ENCODE measurements around the gene FAM110A. TPM values are rescaled to one million over a fixed set of nuclear protein-coding genes. Genes with fewer than 3 reads are reported as not detected.
"Not testable (repeated sequence)": the region's sequence is repeated elsewhere in the genome, so short reads cannot be mapped to it uniquely, and the experiment has no call there.

The FAM110A gene
- total RNA-seq, 2 experiments from 2014 or later, result 16.2 to 28.2 TPM

DNA sequence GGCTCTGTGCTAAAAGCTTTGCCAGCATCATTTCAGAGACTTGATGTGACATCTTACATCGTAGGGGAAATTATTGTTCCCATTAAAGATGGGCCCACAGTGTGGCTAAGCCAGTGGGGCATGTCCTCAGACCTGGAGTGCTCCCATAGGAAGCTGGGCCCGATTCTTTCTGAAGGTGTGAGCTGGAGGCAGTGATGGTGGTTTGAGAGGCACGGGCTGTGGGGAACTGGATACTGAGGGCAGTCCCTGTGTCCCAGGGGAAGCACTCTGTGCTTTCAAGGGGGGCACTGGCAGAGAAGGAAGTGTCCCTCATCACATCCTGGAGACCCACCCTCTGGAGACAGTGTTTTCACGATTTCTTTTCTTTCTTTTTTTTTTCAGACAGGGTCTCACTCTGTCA, 8.6 kb upstream of the FAM110A start:
- intact Hi-C loops (cut with micrococcal nuclease; ENCODE audit: unreplicated experiment), result no loop called here
- CTCF ChIA-PET (ENCODE audit: unreplicated experiment), result interaction anchor here (0.7 kb wide), 1 partner anchor 9 kb away, joined by 3 read pairs; the partner anchor contains the start of gene FAM110A
- no peaks in the 10 kb centered on the region for H3K36me3 ChIP-seq (ENCODE audit: insufficient read depth, low read length)
- no peaks in the 10 kb centered on the region for H3K9me2 ChIP-seq (ENCODE audit: insufficient read depth, low read length)
- peaks cover 10% of the 10 kb centered on the region for H3K4me1 ChIP-seq (ENCODE audit: insufficient read depth, low read length, poor library complexity, severe bottlenecking)
- no peak for TF ChIP-seq EZH2phosphoT487 (IDR thresholded peaks at IDR 0.05; ENCODE audit: borderline replicate concordance, low read depth, low read length)
- TF ChIP-seq, protein P1, sequence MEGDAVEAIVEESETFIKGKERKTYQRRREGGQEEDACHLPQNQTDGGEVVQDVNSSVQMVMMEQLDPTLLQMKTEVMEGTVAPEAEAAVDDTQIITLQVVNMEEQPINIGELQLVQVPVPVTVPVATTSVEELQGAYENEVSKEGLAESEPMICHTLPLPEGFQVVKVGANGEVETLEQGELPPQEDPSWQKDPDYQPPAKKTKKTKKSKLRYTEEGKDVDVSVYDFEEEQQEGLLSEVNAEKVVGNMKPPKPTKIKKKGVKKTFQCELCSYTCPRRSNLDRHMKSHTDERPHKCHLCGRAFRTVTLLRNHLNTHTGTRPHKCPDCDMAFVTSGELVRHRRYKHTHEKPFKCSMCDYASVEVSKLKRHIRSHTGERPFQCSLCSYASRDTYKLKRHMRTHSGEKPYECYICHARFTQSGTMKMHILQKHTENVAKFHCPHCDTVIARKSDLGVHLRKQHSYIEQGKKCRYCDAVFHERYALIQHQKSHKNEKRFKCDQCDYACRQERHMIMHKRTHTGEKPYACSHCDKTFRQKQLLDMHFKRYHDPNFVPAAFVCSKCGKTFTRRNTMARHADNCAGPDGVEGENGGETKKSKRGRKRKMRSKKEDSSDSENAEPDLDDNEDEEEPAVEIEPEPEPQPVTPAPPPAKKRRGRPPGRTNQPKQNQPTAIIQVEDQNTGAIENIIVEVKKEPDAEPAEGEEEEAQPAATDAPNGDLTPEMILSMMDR (conservative IDR thresholded peaks at IDR 0.05; ENCODE audit: low read length), result no peak
- POLR2A ChIA-PET, result interaction anchor here (1.0 kb wide), 1 partner anchor 30 kb away, joined by 3 read pairs; no protein-coding TSS in a partner anchor
- H3K4me3 ChIP-seq (ENCODE audit: low read depth, low read length, poor library complexity, severe bottlenecking), result no peak overlapping the region
- no TSS peak for BruUV-seq (replicated peaks)
- no peaks in the 10 kb centered on the region for H3K79me2 ChIP-seq (ENCODE audit: insufficient read depth, low read depth, low read length)
- H3K4me2 ChIP-seq (ENCODE audit: low read length), result no peak overlapping the region
- H3K27ac ChIP-seq (ENCODE audit: low read depth, low read length, poor library complexity, severe bottlenecking), result no peak overlapping the region
- H4K20me1 ChIP-seq (ENCODE audit: insufficient read depth, low read length), result no peaks in the 10 kb centered on the region
- no peaks in the 10 kb centered on the region for H3K9me3 ChIP-seq (ENCODE audit: low read length)
- no peak for DNase-seq (ENCODE audit: low spot score)
- no peak overlapping the region for H2AFZ ChIP-seq (ENCODE audit: low read length)

DNA sequence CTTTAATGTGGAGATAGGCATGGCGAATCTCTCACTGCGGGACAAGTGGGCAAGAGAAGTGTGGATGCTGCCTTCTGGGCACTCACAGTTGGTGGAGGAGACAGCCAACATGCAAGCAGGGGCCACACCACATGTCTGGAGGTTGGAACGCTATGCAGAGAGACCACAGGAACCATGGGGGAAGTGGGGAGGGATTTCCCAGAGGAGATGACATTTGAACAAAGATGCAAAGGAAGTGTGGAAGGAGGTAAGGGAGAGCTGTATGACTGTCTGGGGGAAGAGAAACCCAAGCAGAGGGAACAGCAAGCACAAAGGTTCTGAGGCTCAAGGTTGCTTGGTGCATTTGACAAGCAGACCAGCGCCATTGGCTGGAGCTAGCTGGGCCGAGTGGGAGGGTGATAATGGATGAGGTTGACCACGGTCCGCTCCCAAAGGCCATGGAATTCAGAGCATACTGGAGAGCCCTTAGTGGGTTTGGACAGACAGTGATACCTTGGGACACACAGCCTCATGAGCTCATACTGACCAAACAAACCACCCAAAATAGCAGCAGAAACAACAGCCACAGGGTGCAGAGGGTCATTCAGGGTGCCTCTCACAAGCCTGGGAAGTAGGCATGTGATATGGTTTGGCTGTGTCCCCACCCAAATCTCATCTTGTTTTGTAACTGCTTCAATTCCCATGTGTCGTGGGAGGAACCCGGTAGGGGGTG, 7.6 kb upstream of the FAM110A start:
- Histone ChIP-seq H3K9me2 (ENCODE audit: insufficient read depth, low read length) (no peaks in the 10 kb centered on the region), H3K36me3 (ENCODE audit: insufficient read depth, low read length) (no peaks in the 10 kb centered on the region), H4K20me1 (ENCODE audit: insufficient read depth, low read length) (no peaks in the 10 kb centered on the region), H3K4me3 (ENCODE audit: low read depth, low read length, poor library complexity, severe bottlenecking) (no peak overlapping the region), H3K27ac (ENCODE audit: low read depth, low read length, poor library complexity, severe bottlenecking) (no peak overlapping the region), H3K4me2 (ENCODE audit: low read length) (no peak overlapping the region), H3K9me3 (ENCODE audit: low read length) (no peaks in the 10 kb centered on the region), H3K4me1 (ENCODE audit: insufficient read depth, low read length, poor library complexity, severe bottlenecking) (peaks cover 10% of the 10 kb centered on the region), H3K79me2 (ENCODE audit: insufficient read depth, low read depth, low read length) (no peaks in the 10 kb centered on the region), H2AFZ (ENCODE audit: low read length) (no peak overlapping the region)
- ChIA-PET CTCF (ENCODE audit: unreplicated experiment) (interaction anchor here (0.6 kb wide), 1 partner anchor 221 kb away, joined by 3 read pairs; no protein-coding TSS in a partner anchor), POLR2A (interaction anchor here (0.6 kb wide), 1 partner anchor 32 kb away, joined by 3 read pairs; no protein-coding TSS in a partner anchor)
- intact Hi-C loops (cut with micrococcal nuclease; ENCODE audit: unreplicated experiment), result no loop called here
- no peak for DNase-seq (ENCODE audit: low spot score)
- BruUV-seq (replicated peaks), result no TSS peak
- TF ChIP-seq, protein P1 (conservative IDR thresholded peaks at IDR 0.05; ENCODE audit: low read length), result no peak
- TF ChIP-seq EZH2phosphoT487 (IDR thresholded peaks at IDR 0.05; ENCODE audit: borderline replicate concordance, low read depth, low read length), result no peak

DNA sequence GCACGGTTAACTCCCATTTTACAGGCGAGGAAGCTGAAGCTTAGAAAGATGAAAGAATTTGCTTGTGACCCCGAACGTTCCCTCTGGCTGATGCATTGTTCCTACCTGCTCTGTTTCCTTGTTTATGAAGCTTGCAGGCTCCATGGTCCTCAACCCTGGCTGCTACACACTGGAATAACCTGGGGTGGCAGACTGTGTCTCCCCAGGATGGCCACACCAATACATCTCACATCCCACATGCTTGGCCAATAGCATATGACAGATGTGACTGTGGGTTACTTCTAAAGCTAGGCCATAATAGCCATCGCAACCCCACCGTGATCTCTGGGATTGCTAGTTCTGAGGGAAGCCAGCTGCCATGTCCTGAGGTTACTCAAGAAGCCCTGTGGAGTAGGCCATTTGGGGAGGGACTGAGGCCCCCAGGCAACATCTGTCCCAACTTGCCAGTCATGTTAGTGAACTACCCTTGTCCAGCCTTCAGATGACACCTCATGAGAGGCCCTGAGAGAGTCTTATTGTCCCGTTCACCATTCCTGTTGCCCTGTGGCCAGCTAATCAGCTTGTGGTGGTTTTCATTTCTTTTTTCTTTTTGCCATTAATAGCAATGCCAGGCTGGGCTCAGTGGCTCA, 6.7 kb upstream of the FAM110A start:
- ChIA-PET CTCF (ENCODE audit: unreplicated experiment) (no interaction called here), POLR2A (no interaction called here)
- peaks cover 10% of the 10 kb centered on the region for H3K4me1 ChIP-seq (ENCODE audit: insufficient read depth, low read length, poor library complexity, severe bottlenecking)
- H3K4me2 ChIP-seq (ENCODE audit: low read length), result no peak overlapping the region
- intact Hi-C loops (cut with micrococcal nuclease; ENCODE audit: unreplicated experiment), result no loop called here
- H2AFZ ChIP-seq (ENCODE audit: low read length), result no peak overlapping the region
- DNase-seq (ENCODE audit: low spot score), result no peak
- no peak overlapping the region for H3K4me3 ChIP-seq (ENCODE audit: low read depth, low read length, poor library complexity, severe bottlenecking)
- no peak for TF ChIP-seq EZH2phosphoT487 (IDR thresholded peaks at IDR 0.05; ENCODE audit: borderline replicate concordance, low read depth, low read length)
- TF ChIP-seq, protein P1 (conservative IDR thresholded peaks at IDR 0.05; ENCODE audit: low read length), result no peak
- H3K9me3 ChIP-seq (ENCODE audit: low read length), result no peaks in the 10 kb centered on the region
- no peak overlapping the region for H3K27ac ChIP-seq (ENCODE audit: low read depth, low read length, poor library complexity, severe bottlenecking)
- no peaks in the 10 kb centered on the region for H3K36me3 ChIP-seq (ENCODE audit: insufficient read depth, low read length)
- H3K79me2 ChIP-seq (ENCODE audit: insufficient read depth, low read depth, low read length), result no peaks in the 10 kb centered on the region
- BruUV-seq (replicated peaks), result no TSS peak
- no peaks in the 10 kb centered on the region for H3K9me2 ChIP-seq (ENCODE audit: insufficient read depth, low read length)
- H4K20me1 ChIP-seq (ENCODE audit: insufficient read depth, low read length), result no peaks in the 10 kb centered on the region

DNA sequence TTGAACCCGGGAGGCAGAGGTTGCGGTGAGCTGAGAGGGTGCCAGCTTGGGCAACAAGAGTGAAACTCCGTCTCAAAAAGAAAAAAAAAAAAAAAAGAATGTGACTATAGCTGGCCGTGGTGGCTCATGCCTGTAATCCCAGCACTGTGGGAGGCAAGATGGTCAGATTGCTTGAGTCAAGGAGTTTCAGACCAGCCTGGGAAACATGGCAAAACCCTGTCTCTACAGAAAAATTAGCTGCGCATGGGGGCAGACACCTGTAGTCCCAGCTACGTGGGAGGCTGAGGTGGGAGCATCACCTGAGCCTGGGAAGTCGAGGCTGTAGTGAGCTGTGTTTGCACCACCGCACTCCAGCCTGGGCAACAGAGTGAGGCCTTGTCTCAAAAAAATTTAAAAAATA, 5.5 kb upstream of the FAM110A start:
- DNase-seq (ENCODE audit: low spot score); H2AFZ ChIP-seq (ENCODE audit: low read length); H3K4me2 ChIP-seq (ENCODE audit: low read length); H3K27ac ChIP-seq (ENCODE audit: low read depth, low read length, poor library complexity, severe bottlenecking); H3K4me3 ChIP-seq (ENCODE audit: low read depth, low read length, poor library complexity, severe bottlenecking); H3K4me1 ChIP-seq (ENCODE audit: insufficient read depth, low read length, poor library complexity, severe bottlenecking); intact Hi-C loops (cut with micrococcal nuclease; ENCODE audit: unreplicated experiment); H3K79me2 ChIP-seq (ENCODE audit: insufficient read depth, low read depth, low read length); H3K9me3 ChIP-seq (ENCODE audit: low read length); H3K9me2 ChIP-seq (ENCODE audit: insufficient read depth, low read length); H4K20me1 ChIP-seq (ENCODE audit: insufficient read depth, low read length); BruUV-seq (replicated peaks); CTCF ChIA-PET (ENCODE audit: unreplicated experiment); H3K36me3 ChIP-seq (ENCODE audit: insufficient read depth, low read length): not testable (repeated sequence)
- POLR2A ChIA-PET, result interaction anchor here (0.7 to 1.0 kb wide), 2 partner anchors 19 to 955 kb away, joined by 3 to 5 read pairs; no protein-coding TSS in a partner anchor
